H1 (cell line): Measurements from ENCODE around the gene CEACAM21. TPM values are rescaled to one million over a fixed set of nuclear protein-coding genes. Genes with fewer than 3 reads are reported as not detected.

Experiments
- CTCF ChIA-PET: fragments of 300-600 bp; sonication (Branson Sonifier 250); formaldehyde crosslinking; loops from one replicate; lab custom pipeline; 2021; ENCODE audit not compliant: partially characterized antibody; lab: Charles Lee
- POLR2A ChIA-PET: fragments of 300-600 bp; sonication (Branson Sonifier 250); formaldehyde crosslinking; loops from one replicate; lab custom pipeline; 2021; ENCODE audit warnings: inconsistent platforms; ENCODE audit not compliant: partially characterized antibody; lab: Charles Lee
- DNase-seq, 2 experiments: peaks; one replicate each; pipeline versions ENCODE4 v3.0.0 to v3.0.0-alpha.2; 2010 to 2022; ENCODE audit warnings: low spot score in 2 of 2, low read depth in 1 of 2, mixed read lengths in 1 of 2
- FAIRE-seq: peaks from 2 replicates; lab custom pipeline; 2011; peaks lifted over from hg19 to GRCh38; lab: Jason Lieb, UNC
- H2AFZ ChIP-seq: 2 replicates; pipeline ENCODE4 v1.8.1; 2012; ENCODE audit warnings: low read length, inconsistent platforms
- H2AK5ac ChIP-seq: 2 replicates; pipeline ENCODE4 v1.6.1; 2013; ENCODE audit warnings: low read depth, low read length
- H2BK120ac ChIP-seq: replicated peaks from 2 replicates; pipeline ENCODE3; 2013; ENCODE audit warnings: low read depth, low read length, inconsistent platforms
- H2BK12ac ChIP-seq: 2 replicates; pipeline ENCODE4 v1.6.1; 2013; ENCODE audit warnings: low read depth, low read length
- H2BK15ac ChIP-seq: 2 replicates; pipeline ENCODE4 v1.6.1; 2013; ENCODE audit warnings: low read length
- H2BK20ac ChIP-seq: 2 replicates; pipeline ENCODE4 v1.6.1; 2013; ENCODE audit warnings: low read length
- H2BK5ac ChIP-seq: 2 replicates; pipeline ENCODE4 v1.6.1; 2013; ENCODE audit warnings: low read depth, low read length
- H3K14ac ChIP-seq: 2 replicates; pipeline ENCODE4 v1.6.1; 2013; ENCODE audit warnings: inconsistent platforms; ENCODE audit not compliant: insufficient read length
- H3K18ac ChIP-seq: 2 replicates; pipeline ENCODE4 v1.6.1; 2013; ENCODE audit warnings: low read length; ENCODE audit errors: extremely low read depth
- H3K23ac ChIP-seq: 2 replicates; pipeline ENCODE4 v1.6.1; 2013; ENCODE audit warnings: inconsistent platforms; ENCODE audit not compliant: insufficient read length
- H3K23me2 ChIP-seq: 2 replicates; pipeline ENCODE4 v1.6.1; 2013; ENCODE audit warnings: low read depth, low read length
- H3K27ac ChIP-seq: 2 replicates; pipeline ENCODE4 v1.6.1; 2011; ENCODE audit warnings: low read depth, low read length, inconsistent platforms
- H3K27me3 ChIP-seq, 4 experiments: replicated peaks in 1 of 4; 1 replicate in 1 of 4; 2 replicates in 3 of 4; pipeline versions ENCODE4 v1.6.1 to v1.8.1; 2011 to 2013; ENCODE audit warnings: low read length in 3 of 4, mild to moderate bottlenecking in 3 of 4, inconsistent platforms in 2 of 4, mixed read lengths in 2 of 4, moderate library complexity in 1 of 4; ENCODE audit not compliant: control insufficient read depth in 3 of 4, insufficient read depth in 3 of 4; ENCODE audit errors: extremely low read depth in 1 of 4
- H3K36me3 ChIP-seq, 4 experiments: 2 replicates each; pipeline versions ENCODE4 v1.6.1 to v1.8.1; 2011 to 2013; ENCODE audit warnings: mild to moderate bottlenecking in 4 of 4, low read length in 3 of 4, moderate library complexity in 2 of 4, control low read depth in 1 of 4, inconsistent platforms in 1 of 4; ENCODE audit not compliant: insufficient read depth in 4 of 4, control insufficient read depth in 2 of 4
- H3K4ac ChIP-seq: replicated peaks from 2 replicates; pipeline ENCODE3; 2013; ENCODE audit warnings: low read length, low read depth, mixed read lengths, inconsistent platforms; ENCODE audit not compliant: insufficient read length
- H3K4me1 ChIP-seq, 4 experiments: replicated peaks in 1 of 4; 1 replicate in 1 of 4; 2 replicates in 3 of 4; pipeline versions ENCODE4 v1.6.1 to v1.8.1; 2011 to 2013; ENCODE audit warnings: low read length in 3 of 4, inconsistent platforms in 2 of 4, mixed read lengths in 1 of 4; ENCODE audit not compliant: insufficient read depth in 4 of 4, control insufficient read depth in 3 of 4
- H3K4me2 ChIP-seq, 2 experiments: 2 replicates each; pipeline versions ENCODE4 v1.6.1 to v1.8.1; 2011 to 2013; ENCODE audit warnings: low read depth in 2 of 2, low read length in 2 of 2, control low read depth in 1 of 2, inconsistent platforms in 1 of 2, mild to moderate bottlenecking in 1 of 2; ENCODE audit not compliant: insufficient read depth in 1 of 2
- H3K4me3 ChIP-seq, 4 experiments: fragments of 200-600, 300-600 bp in 1 of 4; sonication (generic), shearing (Covaris generic), sonication (Bioruptor Twin) in 1 of 4; 2 replicates each; pipeline versions ENCODE4 v1.5.1 to v1.8.1; 2011 to 2016; ENCODE audit warnings: low read length in 4 of 4, low read depth in 3 of 4, control low read depth in 2 of 4, inconsistent platforms in 2 of 4, mild to moderate bottlenecking in 2 of 4, mixed read lengths in 1 of 4, moderate library complexity in 1 of 4; ENCODE audit not compliant: insufficient read depth in 2 of 4; ENCODE audit errors: extremely low read depth in 1 of 4
- H3K56ac ChIP-seq: replicated peaks from 2 replicates; pipeline ENCODE3; 2013; ENCODE audit warnings: low read depth, mild to moderate bottlenecking, mixed read lengths, low read length, inconsistent platforms; ENCODE audit not compliant: insufficient read length
- H3K79me1 ChIP-seq: 2 replicates; pipeline ENCODE4 v1.6.1; 2013; ENCODE audit warnings: low read depth, low read length, control low read depth
- H3K79me2 ChIP-seq, 2 experiments: 2 replicates each; pipeline versions ENCODE4 v1.6.1 to v1.8.1; 2012 to 2013; ENCODE audit warnings: low read length in 2 of 2, mild to moderate bottlenecking in 2 of 2, inconsistent platforms in 1 of 2; ENCODE audit not compliant: insufficient read depth in 2 of 2, control insufficient read depth in 1 of 2
- H3K9ac ChIP-seq, 4 experiments: replicated peaks in 1 of 4; 1 replicate in 1 of 4; 2 replicates in 3 of 4; pipeline versions ENCODE4 v1.6.1 to v1.8.1; 2011 to 2013; ENCODE audit warnings: low read depth in 3 of 4, low read length in 3 of 4, control low read depth in 2 of 4, mild to moderate bottlenecking in 2 of 4, moderate library complexity in 2 of 4, inconsistent platforms in 1 of 4; ENCODE audit errors: extremely low read depth in 1 of 4
- H3K9me3 ChIP-seq, 2 experiments: 2 replicates each; pipeline versions ENCODE4 v1.6.1 to v1.8.1; 2012 to 2013; ENCODE audit warnings: mild to moderate bottlenecking in 2 of 2, moderate library complexity in 2 of 2, control low read depth in 1 of 2, inconsistent platforms in 1 of 2, low read depth in 1 of 2, low read length in 1 of 2, mixed read lengths in 1 of 2; ENCODE audit not compliant: insufficient read depth in 2 of 2
- H4K20me1 ChIP-seq, 2 experiments: replicated peaks in 1 of 2; 2 replicates each; pipeline versions ENCODE3 to v1.8.1; 2011 to 2013; ENCODE audit warnings: inconsistent platforms in 2 of 2, low read length in 2 of 2, mild to moderate bottlenecking in 1 of 2; ENCODE audit not compliant: insufficient read depth in 2 of 2, control insufficient read depth in 1 of 2
- H4K5ac ChIP-seq: 2 replicates; pipeline ENCODE4 v1.6.1; 2013; ENCODE audit warnings: low read length, low read depth, mixed read lengths, inconsistent platforms; ENCODE audit not compliant: insufficient read length
- H4K8ac ChIP-seq: 2 replicates; pipeline ENCODE4 v1.8.0; 2013; ENCODE audit warnings: mild to moderate bottlenecking, moderate library complexity, low read length, inconsistent platforms; ENCODE audit not compliant: insufficient read depth; ENCODE audit errors: extremely low read depth
- H4K91ac ChIP-seq: replicated peaks from 2 replicates; pipeline ENCODE3; 2013; ENCODE audit warnings: low read length, mixed read lengths, inconsistent platforms; ENCODE audit not compliant: insufficient read length
- CEBPB ChIP-seq: IDR thresholded peaks from 2 replicates; pipeline ENCODE4 v1.6.1; 2012; ENCODE audit warnings: low read depth, low read length
- GTF2F1 ChIP-seq: IDR thresholded peaks from 2 replicates; pipeline ENCODE4 v1.6.1; 2012; ENCODE audit warnings: low read depth, low read length, improper control_type of control experiment, borderline replicate concordance
- POLR2AphosphoS5 ChIP-seq: IDR thresholded peaks from 2 replicates; pipeline ENCODE4 v1.6.1; 2011; ENCODE audit warnings: low read depth, low read length
- RXRA ChIP-seq: IDR thresholded peaks from 2 replicates; pipeline ENCODE4 v1.6.1; 2011; ENCODE audit warnings: low read depth, mild to moderate bottlenecking, low read length, moderate library complexity; ENCODE audit not compliant: insufficient read depth
- SIX5 ChIP-seq: IDR thresholded peaks from 2 replicates; pipeline ENCODE4 v1.6.1; 2011; ENCODE audit warnings: mild to moderate bottlenecking, low read depth, low read length
- SP2 ChIP-seq: IDR thresholded peaks from 2 replicates; pipeline ENCODE4 v1.6.1; 2012; ENCODE audit warnings: mild to moderate bottlenecking, low read length, inconsistent platforms
- SP4 ChIP-seq: IDR thresholded peaks from 2 replicates; pipeline ENCODE4 v1.6.1; 2012; ENCODE audit warnings: low read length, inconsistent platforms
- SRF ChIP-seq: IDR thresholded peaks from 2 replicates; pipeline ENCODE4 v1.6.1; 2011; ENCODE audit warnings: mild to moderate bottlenecking, low read depth, low read length, moderate library complexity
- TEAD4 ChIP-seq: IDR thresholded peaks from 2 replicates; pipeline ENCODE4 v1.6.1; 2012; ENCODE audit warnings: low read depth, low read length, inconsistent platforms, mixed read lengths
- WGBS, 2 experiments: shearing (Covaris generic) in 1 of 2; methylation state at CpG; one replicate each; pipeline versions ENCODE4 v1.1.6 to v1.1.7; 2013 to 2015; ENCODE audit warnings: low lambda C conversion rate in 2 of 2, mixed read lengths in 2 of 2, inconsistent platforms in 1 of 2, low coverage in 1 of 2, missing lambda C conversion rate in 1 of 2; ENCODE audit not compliant: insufficient replicate concordance in 2 of 2, insufficient coverage in 1 of 2, insufficient read length in 1 of 2; ENCODE audit errors: extremely low coverage in 1 of 2, missing lambda C conversion rate in 1 of 2; 5-methylcytosine and 5-hydroxymethylcytosine counted together
- polyA plus RNA-seq, 7 experiments: library from polyadenylated mRNA; depleted of rRNA in 3 of 7; stranded (reverse) in 5 of 7; unstranded in 2 of 7; fragments of >200 nt in 5 of 7; fragments of 200-250 nt in 2 of 7; gene quantifications; 1 replicate in 5 of 7; 2 replicates in 1 of 7; 4 replicates in 1 of 7; pipeline versions ENCODE4 v1.2.1 to v1.2.3, GENCODE V29; 2011 to 2013; ENCODE audit warnings: missing spikeins in 2 of 7, mixed read lengths in 2 of 7
- total RNA-seq: library from RNA; stranded (reverse); fragmentation: NEBNext Ultra II Directional; extraction: Animal tissue kit (Norgen Biotek cat#: 25700); gene quantifications from 2 replicates; pipeline ENCODE4 v1.2.1, GENCODE V29; 2021
- TF ChIP-seq, protein P1 (sequence below): IDR thresholded peaks from 2 replicates; pipeline ENCODE4 v1.6.1; 2012; ENCODE audit warnings: inconsistent platforms

The CEACAM21 gene
- total and polyA plus RNA-seq, 2 of the 8 experiments (the other 6 are each of a cell fraction or from before 2014, with no cell fraction given): not detected

DNA sequence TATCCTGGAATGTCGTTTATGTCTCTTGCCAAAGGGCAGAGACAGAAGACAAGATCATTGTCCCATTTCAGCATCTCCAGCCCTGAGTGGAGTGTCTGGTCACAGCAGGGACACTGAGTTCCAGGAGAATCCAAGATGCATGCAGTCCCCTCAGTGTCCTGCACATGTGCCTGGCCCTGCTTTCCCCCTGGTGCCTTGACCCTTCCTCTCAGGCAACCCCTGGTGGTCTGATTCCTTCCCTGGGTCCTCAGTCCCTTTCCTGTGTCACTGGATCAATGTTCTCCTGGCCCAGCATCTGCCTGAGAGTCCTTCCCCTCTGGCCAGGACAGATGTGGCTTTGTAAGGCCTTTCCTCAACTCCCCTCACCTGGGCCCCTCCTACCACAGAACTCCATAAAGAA, 9.0 kb downstream of the CEACAM21 start:
- Histone ChIP-seq H3K9ac (no peak overlapping the region), H2AK5ac (no peak overlapping the region), H2BK15ac (no peak overlapping the region), H2AFZ (no peak overlapping the region), H4K5ac (no peak overlapping the region), H3K23me2 (no peaks in the 10 kb centered on the region), H3K9me3 (peaks cover 74 to 90% of the 10 kb centered on the region in 2 experiments), H3K56ac (no peak overlapping the region), H3K4me1 (no peaks in the 10 kb centered on the region), H3K18ac (no peak overlapping the region), H3K14ac (no peak overlapping the region), H3K27ac (no peak overlapping the region), H3K4me2 (no peak overlapping the region), H3K23ac (no peak overlapping the region), H3K79me1 (no peaks in the 10 kb centered on the region), H4K8ac (no peak overlapping the region), H2BK12ac (no peak overlapping the region), H4K20me1 (no peaks in the 10 kb centered on the region), H2BK20ac (no peak overlapping the region), H3K79me2 (no peaks in the 10 kb centered on the region), H3K36me3 (no peaks in the 10 kb centered on the region), H2BK120ac (no peak overlapping the region), H3K4me3 (no peak overlapping the region), H3K27me3 (no peaks in the 10 kb centered on the region), H2BK5ac (no peak overlapping the region), H4K91ac (no peak overlapping the region), H3K4ac (no peak overlapping the region)
- POLR2A ChIA-PET: no interaction called here
- no peak for FAIRE-seq
- CTCF ChIA-PET: interaction anchor here (1.4 kb wide), 2 partner anchors 21 to 57 kb away, joined by 3 to 4 read pairs; no protein-coding TSS in a partner anchor
- no peak for DNase-seq
- no peak for TF ChIP-seq GTF2F1
- no peak for TF ChIP-seq SRF
- TF ChIP-seq SIX5: no peak
- no peak for TF ChIP-seq SP2
- no peak for TF ChIP-seq TEAD4
- TF ChIP-seq SP4: no peak
- TF ChIP-seq CEBPB: no peak
- no peak for TF ChIP-seq POLR2AphosphoS5
- TF ChIP-seq, protein P1, sequence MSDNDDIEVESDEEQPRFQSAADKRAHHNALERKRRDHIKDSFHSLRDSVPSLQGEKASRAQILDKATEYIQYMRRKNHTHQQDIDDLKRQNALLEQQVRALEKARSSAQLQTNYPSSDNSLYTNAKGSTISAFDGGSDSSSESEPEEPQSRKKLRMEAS: no peak
- TF ChIP-seq RXRA: no peak
- WGBS, 2 experiments: 63% methylated on average over 1 of the region's 1 CpG; no CpG with 5 or more reads in 1 of the 2 experiments
